C4-2B (cell line): ENCODE measurements around the gene DUSP10.

Experiments
- H3K27ac ChIP-seq: fragments of 450-650 bp; 2 replicates; pipeline ENCODE4 v1.5.1; 2017
- ZFX ChIP-seq: fragments of 450-650 bp; IDR thresholded peaks from 2 replicates; pipeline ENCODE4 v1.6.1; 2017
- TF ChIP-seq, protein P1 (sequence below): fragments of 450-650 bp; conservative IDR thresholded peaks from 2 replicates; pipeline ENCODE4 v1.5.1; 2017; ENCODE audit warnings: mild to moderate bottlenecking

Gene DUSP10

DNA sequence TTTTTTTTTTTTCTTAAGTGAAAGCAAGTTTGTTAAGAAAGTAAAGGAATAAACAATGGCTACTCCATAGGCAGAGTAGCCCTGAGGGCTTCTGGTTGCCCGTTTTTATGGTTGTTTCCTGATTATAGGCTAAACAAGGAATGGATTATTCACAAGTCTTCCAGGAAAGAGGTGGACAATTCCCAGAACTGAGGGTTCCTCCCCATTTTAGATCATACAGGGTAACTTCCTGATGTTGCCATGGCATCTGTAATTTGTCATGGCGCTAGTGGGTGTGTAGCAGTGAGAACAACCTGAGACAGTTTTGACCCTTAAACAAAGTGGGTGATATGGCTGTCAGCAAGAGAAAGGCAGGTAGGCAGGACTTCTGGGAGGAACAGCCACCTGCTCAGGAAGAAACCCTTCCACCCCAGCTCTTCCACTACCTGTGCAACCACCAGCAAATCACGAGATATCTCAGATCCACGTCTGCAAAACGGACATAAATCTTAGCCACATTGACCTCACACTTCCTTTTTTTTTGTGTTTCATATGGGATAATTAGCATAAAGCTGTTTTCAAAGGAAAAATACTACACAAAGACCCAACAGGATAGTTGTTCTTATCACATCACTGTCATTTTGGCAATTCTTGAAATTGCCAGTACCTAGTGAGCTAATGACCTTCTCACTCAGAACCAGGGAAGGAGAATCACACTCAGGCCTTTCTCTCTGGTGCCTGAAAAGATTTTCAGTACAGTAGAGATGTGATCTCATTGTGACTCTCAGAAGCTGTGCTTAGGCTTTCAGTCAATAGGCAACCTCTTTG, 34.8 kb upstream of the DUSP10 start:
- no peak overlapping the region for H3K27ac ChIP-seq
- TF ChIP-seq ZFX, result no peak
- TF ChIP-seq, protein P1, sequence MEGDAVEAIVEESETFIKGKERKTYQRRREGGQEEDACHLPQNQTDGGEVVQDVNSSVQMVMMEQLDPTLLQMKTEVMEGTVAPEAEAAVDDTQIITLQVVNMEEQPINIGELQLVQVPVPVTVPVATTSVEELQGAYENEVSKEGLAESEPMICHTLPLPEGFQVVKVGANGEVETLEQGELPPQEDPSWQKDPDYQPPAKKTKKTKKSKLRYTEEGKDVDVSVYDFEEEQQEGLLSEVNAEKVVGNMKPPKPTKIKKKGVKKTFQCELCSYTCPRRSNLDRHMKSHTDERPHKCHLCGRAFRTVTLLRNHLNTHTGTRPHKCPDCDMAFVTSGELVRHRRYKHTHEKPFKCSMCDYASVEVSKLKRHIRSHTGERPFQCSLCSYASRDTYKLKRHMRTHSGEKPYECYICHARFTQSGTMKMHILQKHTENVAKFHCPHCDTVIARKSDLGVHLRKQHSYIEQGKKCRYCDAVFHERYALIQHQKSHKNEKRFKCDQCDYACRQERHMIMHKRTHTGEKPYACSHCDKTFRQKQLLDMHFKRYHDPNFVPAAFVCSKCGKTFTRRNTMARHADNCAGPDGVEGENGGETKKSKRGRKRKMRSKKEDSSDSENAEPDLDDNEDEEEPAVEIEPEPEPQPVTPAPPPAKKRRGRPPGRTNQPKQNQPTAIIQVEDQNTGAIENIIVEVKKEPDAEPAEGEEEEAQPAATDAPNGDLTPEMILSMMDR, result no peak

DNA sequence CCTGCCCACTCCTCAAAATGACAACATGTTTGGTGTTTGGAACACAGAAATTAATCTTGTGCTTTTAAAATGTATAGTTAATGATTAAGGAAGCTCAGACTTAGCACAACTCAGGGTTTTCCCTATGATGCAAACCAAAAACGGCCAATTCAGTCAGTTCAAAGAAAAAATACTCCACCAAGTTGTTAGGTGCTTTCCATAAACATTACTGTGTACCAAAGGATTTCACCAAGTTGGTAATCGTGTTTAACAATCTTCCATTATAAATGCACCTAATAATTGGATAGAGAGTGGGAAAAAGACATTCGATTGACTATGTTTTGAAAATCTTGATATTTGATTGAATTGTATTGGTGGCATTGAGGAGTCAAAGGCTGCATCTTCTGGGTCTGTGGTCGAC, 33.3 kb upstream of the DUSP10 start:
- TF ChIP-seq ZFX, result no peak
- TF ChIP-seq, protein P1, result no peak
- peak overlapping the region; percentile 32; the same call in 1 of the 2 replicates for H3K27ac ChIP-seq

DNA sequence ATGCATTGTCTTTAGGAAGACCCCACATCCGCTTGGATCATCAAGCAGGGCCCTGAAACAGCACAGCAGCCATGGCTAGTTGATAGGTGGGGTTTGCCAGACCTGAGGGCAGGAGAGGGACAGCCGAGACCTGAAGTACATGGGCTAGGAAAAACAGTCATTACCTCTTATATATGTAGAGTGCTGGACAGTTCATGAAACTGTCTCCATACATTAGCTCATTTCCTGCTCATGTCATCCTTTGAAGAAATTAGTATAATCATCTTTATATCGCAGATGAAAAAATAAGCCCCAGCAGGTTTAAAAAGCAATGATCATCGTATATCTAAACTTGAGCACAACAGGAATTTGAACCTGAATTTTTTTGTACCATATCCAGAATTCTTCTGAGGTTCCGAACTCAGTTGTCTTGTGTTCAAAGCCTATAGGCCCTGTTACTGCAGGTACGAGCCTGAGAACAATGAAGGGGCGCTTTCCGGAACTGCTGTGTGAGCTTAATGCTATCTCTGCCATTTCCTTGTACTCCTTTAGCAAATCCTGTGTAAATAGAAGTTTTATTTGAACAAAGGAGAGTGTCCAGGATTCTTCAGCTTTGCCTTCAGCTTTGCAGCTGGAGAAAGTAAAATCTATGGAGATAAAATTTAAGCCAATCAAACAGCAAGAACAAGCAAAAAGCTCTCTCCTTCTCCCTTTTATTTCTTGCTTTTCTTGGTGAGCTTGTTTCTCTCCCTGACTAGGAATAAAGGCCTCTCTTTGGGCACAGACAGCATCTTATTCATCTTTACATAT, 32.4 kb upstream of the DUSP10 start:
- peak overlapping the region; percentile 79 for H3K27ac ChIP-seq

DNA sequence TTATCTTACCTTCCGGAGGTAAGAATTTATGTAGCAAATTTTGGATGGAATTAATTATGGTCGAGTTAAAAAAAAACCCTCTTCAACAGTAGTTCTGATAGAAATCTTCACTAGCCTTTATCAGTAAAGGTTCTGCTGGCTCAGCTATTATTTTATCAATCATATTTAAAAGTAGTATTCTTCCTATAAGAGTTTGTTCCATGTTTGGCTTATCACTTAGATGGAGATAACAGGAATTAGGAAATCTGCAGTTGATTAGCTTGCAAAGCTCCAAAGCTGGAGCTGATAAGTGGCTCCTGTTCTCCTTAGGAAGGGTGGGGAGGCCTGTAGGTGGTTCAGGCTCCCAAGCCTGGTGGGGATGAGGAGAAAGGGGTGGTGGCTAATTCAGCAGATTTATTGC, 31.5 kb upstream of the DUSP10 start:
- peak overlapping the region; percentile 79; the same call in 1 of the 2 replicates for H3K27ac ChIP-seq

More for the DNA sequence above, 32.4 kb upstream of the DUSP10 start:
- no peak for TF ChIP-seq ZFX
- TF ChIP-seq, protein P1, result no peak

DNA sequence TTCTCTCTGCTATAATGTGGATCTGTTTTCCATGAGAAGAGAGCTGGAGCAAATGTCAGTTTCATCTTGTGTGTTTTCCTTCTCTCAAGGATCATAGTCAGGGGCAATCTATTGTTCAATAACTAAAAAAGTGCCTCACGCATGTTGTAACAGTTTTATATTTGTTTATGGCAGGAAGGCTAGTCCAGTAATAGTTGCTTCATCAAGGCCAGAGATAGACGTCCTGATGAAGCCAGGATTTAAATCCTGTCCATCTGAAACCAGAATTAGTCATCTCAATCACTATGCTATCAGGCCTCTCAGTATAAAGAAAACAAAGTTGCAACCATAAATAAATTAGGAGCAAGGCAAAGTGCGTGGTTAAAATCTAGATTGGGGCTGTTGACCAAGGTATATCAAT, 30.2 kb upstream of the DUSP10 start:
- H3K27ac ChIP-seq, result no peak overlapping the region
- TF ChIP-seq, protein P1, result no peak
- no peak for TF ChIP-seq ZFX

More for the DNA sequence above, 31.5 kb upstream of the DUSP10 start:
- TF ChIP-seq, protein P1, result no peak
- TF ChIP-seq ZFX, result no peak

DNA sequence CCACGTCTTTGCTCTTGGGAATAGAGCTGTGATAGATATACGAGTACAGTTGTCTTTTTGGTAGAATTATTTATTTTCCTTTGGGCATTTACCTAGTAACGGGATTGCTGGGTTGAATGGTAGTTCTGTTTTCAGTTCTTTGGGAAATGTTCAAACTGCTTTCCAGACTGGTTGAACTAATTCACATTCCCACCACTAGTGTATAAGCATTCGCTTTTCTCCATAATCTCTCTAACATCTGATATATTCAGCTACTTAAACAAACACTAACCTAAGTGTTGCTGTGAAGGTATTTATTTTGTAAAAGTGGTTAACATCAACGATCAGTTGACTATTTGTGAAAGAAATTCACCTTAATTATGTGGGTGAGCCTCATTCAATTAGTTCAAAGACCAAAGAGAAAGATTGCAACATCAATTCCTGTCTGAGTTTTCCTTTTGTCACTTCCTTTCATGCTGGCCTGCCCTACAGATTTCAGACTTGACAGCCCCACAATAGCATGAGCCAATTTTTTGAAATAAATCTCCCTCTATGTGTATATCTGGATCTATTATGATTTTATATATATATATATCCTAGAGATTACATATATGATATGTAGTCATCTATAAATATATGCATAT, 26.7 kb upstream of the DUSP10 start:
- TF ChIP-seq, protein P1, result no peak; the same call in 1 of the 2 replicates
- no peak for TF ChIP-seq ZFX
- H3K27ac ChIP-seq, result no peak overlapping the region
